Right lung (tissue), 5 donors: Measurements from ENCODE around the gene NDE1. TPM values are rescaled to one million over a fixed set of nuclear protein-coding genes. Genes with fewer than 3 reads are reported as not detected.
"Not testable (repeated sequence)": the region's sequence is repeated elsewhere in the genome, so short reads cannot be mapped to it uniquely, and the experiment has no call there.

Experiments
- DNase-seq, 2 donors: peaks; one replicate each; pipeline ENCODE4 v3.0.0-alpha.2; 2013
- polyA plus RNA-seq, 5 donors: library from polyadenylated mRNA; unstranded; fragments of 120-200 nt; gene quantifications; one replicate each; pipeline versions ENCODE4 v1.2.1 to v1.2.3, GENCODE V29; 2013; ENCODE audit warnings: inconsistent platforms in 1 of 5, low replicate concordance in 1 of 5; ENCODE audit not compliant: insufficient read length in 5 of 5, insufficient read depth in 1 of 5

Gene NDE1
- polyA plus RNA-seq, 5 donors, result 49.6 to 60.7 (median 52.5) TPM

GRCh38 chr16:15618392-15618791, 31.7 kb upstream of the NDE1 start:
- no peak for DNase-seq

GRCh38 chr16:15620611-15621195, 29.3 kb upstream of the NDE1 start:
- DNase-seq, result peak in 1 of 2 donors; percentile 12

- DNase-seq, result no peak
Observed at GRCh38 chr16:15621456-15621855, 28.6 kb upstream of the NDE1 start.

GRCh38 chr16:15621889-15622288, 28.2 kb upstream of the NDE1 start:
- no peak for DNase-seq

GRCh38 chr16:15631730-15632409, 18.2 kb upstream of the NDE1 start:
- no peak for DNase-seq

- DNase-seq, result no peak
Observed at GRCh38 chr16:15635926-15636325, 14.1 kb upstream of the NDE1 start.

GRCh38 chr16:15636392-15636873, 13.6 kb upstream of the NDE1 start:
- no peak for DNase-seq

GRCh38 chr16:15639061-15639568, 10.9 kb upstream of the NDE1 start:
- DNase-seq, result no peak

- DNase-seq, result no peak
Observed at GRCh38 chr16:15640966-15641365, 9.1 kb upstream of the NDE1 start.

- DNase-seq, result no peak
Observed at GRCh38 chr16:15641753-15642556, 8.1 kb upstream of the NDE1 start.

- DNase-seq, result peak; percentile 51 to 52
Observed at GRCh38 chr16:15642557-15643047, 7.4 kb upstream of the NDE1 start.

GRCh38 chr16:15643048-15643945, 6.7 kb upstream of the NDE1 start, which contains the start of gene MARF1:
MARF1 (minus strand) TSS chr16:15643154; CDS start chr16:15639233, 3,921 bp downstream.
- peak; percentile 95 for DNase-seq

- DNase-seq, result no peak
Observed at GRCh38 chr16:15643946-15644250, 6.1 kb upstream of the NDE1 start.

- no peak for DNase-seq
Observed at GRCh38 chr16:15644267-15644961, 5.6 kb upstream of the NDE1 start.

- DNase-seq, result not testable (repeated sequence)
Observed at GRCh38 chr16:15644962-15645465, 5.0 kb upstream of the NDE1 start.

GRCh38 chr16:15646557-15647293, 3.3 kb upstream of the NDE1 start:
- DNase-seq, result not testable (repeated sequence)

GRCh38 chr16:15647294-15648014, 2.6 kb upstream of the NDE1 start:
- no peak for DNase-seq

- no peak for DNase-seq
Observed at GRCh38 chr16:15648135-15648730, 1.8 kb upstream of the NDE1 start.

- not testable (repeated sequence) for DNase-seq
Observed at GRCh38 chr16:15649311-15649710, 734 bp upstream of the NDE1 start.
